NCI-H1417 treated with DMSO at 0.1 percent for 48 hours (cell line): ENCODE measurements around the gene XCL1.

Source experiments
- DNase-seq: peaks from one replicate; lab custom pipeline; 2025; lab: John Stamatoyannopoulos, UW

XCL1 gene

DNA sequence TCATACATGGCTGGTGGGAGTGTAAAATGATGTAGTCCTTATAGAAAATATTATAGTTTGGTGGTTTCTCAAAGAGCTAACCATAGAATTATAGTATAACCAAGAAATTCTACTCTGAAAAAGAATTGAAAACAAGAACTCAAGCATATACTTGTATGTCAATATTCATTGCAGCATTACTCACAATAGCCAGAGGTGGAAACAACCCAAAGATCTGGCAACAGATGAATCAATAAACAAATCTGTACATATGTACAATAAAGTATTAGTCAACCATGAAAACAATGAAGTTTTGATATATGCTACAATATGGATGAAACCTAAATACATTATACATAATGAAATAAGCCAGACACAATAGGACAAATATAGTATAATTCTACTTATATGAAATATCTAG, 29.7 kb downstream of the XCL1 start:
- no peak for DNase-seq

DNA sequence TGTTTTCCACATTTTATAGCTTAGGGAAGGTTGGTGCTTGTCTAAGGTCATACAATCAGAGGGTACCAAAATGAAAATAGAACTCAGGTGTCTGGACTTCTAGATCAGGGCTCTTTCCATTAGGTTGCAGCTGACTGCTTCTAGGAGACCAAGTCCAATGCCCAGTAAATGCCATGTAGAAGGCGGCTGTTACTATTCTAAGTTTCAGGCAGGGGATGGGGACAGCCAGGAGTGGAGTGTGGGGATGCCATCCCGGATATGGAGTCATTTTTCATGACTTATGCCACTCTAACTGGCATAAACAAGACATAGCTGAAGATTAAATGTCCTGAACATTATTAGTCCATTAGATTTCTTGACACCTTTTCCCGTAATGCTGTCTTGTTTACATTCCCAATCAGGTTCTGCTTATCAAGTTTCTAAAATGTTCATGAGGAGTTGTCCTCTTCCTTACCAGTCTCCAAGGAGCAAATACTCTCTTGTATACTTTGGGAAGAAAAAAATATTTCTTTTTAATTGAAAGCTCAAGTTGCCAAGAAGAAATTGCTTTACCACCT, 31.5 kb downstream of the XCL1 start:
- no peak for DNase-seq

- DNase-seq, result no peak
Observed at GRCh38 chr1:168608796-168609715, 32.7 kb downstream of the XCL1 start.

DNA sequence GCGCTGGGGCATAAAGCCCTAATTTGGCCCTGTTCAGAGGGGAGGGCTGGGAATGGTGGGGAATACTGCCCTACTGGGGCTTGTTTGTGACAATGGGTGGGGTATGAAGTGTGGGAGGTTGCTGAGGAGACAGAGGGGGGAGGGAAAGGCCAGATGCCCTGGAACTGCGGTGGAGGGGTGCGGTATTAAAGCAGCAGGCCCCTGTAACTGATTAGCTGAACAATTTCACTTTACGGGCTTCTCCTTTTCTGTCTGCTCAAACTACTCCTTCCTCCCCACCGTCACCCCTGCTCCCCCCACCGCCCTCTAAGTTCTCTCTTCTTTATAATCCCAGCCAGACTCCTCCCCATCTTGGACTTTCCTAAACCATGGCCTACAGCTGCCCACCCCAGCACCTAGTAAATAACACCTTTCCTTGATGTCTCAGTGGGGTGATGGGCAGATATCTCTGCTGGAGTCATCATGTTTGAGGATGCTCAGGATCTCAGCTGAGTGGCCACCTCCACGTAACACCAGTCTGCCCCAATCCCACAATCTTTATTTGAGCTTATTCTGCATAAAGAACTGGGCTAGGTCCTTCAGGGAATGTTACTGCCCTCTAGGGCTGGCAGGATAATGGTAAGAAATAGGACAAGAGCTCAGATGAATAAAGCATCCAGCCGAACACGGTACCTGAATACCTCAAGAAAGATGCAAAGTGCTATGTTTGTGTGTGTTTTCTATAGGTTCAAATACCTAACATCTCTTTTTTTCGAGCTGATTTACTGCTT, 33.5 kb downstream of the XCL1 start:
- no peak for DNase-seq

DNA sequence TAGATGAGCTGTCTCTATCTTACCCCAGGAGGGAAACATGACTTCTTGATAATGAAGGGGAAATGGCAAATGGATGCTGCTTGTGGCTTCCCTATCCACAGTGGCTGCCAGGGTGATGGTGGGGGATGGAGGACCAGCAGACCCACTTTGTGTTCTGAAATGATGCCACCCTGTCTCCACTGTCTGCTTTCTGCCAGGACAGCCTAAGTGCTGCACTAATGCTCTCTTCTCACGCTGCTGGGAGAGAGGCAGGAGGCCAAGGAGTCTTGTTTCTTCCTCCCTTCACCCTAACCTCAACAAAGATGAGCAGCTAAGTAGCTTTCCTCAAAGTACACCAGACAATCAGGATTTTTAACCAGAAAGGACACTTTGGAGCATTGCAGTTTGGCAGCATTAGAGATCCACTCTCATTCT, 36.6 kb downstream of the XCL1 start:
- DNase-seq, result no peak

DNA sequence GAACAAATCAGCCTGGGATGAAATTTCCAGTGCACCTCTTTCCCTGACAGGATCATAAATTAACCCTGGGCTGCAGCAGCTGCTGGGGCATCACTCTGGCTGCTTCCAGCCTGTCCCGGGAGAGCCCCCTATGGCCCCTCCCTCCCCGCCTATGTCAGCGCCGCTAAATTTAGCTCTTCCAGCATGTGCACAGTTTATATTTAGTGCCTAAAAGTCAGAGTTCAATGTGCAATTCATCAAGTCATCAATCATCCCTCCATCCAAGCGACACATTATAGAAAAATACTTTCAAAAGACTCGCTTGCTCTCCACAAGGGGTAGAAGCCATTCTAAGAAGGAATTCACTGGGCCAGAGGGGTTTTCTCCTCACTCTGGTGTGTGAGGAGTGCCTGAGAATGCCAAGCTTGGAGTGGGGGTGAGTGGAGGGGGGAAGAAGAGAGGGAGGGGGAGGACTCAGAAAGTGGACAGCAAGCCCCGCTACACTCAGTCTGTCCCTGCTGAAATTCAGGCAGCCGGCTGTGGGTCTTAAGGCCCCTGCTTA, 37.4 kb downstream of the XCL1 start:
- DNase-seq, result peak; percentile 24

- DNase-seq, result no peak
Observed at GRCh38 chr1:168614235-168614634, 37.8 kb downstream of the XCL1 start.

- DNase-seq, result no peak
Observed at GRCh38 chr1:168615965-168616364, 39.6 kb downstream of the XCL1 start.

DNA sequence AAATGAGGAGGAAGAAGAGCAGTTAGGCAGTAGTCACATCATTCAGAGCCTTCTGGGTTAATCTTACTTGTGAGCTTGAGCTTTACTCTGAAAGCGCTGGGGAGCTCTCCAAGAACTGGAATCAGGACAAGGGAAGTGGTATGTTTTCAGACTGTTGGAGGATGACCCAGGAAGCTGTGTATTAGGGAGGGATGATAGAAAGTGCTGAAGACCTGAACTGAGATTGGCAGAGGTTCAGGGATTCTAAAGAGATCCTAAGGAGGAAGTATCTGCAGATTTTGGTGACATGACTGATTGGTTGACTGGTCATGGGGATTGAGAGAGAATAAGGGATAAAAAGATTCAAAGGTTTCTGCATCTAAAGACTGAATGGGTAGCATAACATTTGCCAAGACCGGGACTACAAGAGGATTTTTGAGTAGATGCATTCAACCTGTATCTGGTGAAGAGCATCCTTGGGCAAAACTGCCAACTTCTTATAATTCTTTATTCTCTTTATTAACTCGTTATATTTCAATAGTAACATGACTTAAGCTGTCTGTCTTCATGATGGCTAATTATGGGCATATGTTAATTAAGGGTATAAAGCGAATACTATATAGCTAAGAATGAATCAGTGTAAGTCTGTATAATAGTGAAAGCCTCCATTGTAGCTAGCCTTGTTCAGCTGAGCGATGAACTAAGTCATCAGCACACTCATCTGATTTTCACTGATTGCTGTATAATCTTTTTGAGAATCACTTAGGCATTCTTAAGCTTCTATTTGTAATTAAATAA, 41.8 kb downstream of the XCL1 start:
- no peak for DNase-seq

DNA sequence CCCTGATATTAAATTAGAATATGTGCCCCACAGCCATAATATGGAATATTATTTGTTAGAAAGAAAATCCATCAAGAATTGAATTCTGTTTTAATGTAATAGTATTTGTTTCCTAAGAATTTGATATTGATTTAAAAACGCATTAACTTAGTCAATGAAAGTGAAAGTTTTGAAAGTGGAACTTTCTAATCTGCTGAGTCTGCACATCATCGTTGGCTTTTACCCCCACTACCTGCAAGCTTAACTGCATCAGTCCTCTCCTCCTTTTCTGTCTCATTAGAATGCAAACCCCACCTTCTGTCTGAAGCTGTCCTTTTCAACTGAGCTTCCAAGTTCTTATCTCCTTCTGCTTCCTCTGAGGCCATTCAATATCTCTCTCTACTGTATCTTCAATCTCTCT, 42.5 kb downstream of the XCL1 start:
- no peak for DNase-seq

DNA sequence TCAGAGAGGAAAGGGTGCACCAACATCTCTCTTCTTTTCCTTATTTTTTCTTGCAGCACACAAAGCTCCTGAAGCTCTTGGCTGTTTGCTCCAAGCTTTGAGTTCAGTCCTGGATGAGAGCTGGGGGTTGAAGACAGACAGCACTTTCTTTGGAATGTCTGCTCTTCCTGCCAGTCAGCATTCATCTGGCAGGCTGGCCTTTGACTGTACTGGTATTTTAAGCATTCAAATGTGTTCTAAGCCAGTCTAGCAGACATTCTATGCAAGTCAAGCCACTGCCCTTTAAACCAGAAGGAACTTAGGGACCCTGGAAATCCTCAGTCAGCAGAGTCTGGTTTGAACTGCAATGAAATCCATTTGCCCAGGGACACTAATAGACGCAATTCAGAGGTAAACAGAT, 45.0 kb downstream of the XCL1 start:
- DNase-seq, result no peak

DNA sequence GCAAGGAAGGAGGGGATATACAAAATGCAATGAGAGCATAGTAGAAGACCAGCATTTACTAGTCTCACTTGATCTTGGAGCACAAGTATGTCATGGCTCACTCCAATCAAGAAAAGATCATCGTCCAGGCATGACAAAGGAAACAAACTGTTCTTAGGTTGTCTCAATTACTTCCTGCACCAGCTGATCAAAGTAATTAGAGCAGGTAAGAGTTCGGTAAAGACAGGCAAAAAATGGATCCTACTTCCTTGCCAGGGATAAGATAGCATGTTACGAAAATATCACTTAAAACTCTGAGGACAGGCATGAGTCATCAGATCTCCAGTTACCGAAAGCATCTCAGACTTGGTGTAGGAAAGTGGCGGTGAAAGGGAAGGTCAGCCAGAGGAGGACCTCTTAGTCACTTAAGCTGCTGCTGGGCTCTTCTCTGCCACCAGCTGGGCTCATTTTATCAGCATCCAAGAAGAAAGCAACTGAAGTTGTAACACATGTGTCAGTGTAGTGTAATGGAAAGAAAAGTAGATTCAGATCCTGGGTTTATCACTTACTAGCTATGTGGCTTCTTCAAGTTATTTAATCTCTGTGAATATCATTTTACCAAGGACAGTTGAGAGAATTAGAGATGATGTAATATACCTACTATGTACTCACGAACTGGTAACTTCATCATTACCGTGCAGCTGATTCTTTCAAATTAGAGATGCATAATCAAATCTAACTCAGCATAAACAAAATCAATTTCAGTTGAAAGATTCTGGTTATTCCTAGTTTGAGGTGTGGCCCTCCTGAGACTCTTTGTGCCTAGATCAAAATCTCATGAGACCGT, 46.8 kb downstream of the XCL1 start:
- DNase-seq, result no peak

- DNase-seq, result no peak
Observed at GRCh38 chr1:168623831-168624230, 47.4 kb downstream of the XCL1 start.

DNA sequence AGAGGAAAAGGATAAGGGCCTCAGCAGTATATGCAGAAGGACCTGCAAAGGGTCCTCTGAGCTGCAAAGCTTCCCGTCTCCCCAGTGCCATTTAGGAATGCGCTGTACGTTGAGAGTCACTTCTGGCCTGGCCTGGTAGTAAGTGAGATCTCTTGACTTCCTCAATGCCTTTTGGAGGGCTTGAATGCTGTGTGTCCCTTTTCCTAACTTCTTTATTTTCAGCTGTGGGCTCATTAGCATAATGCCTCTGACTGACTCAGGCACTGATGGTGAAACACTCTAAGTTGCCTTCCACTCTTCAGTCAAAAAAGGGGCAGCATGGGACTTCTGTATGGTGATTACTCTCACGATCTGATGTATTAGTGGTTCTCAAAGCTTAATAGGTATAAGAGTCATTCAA, 49.9 kb downstream of the XCL1 start:
- DNase-seq, result no peak

- DNase-seq, result no peak
Observed at GRCh38 chr1:168627370-168627769, 51.0 kb downstream of the XCL1 start.

DNA sequence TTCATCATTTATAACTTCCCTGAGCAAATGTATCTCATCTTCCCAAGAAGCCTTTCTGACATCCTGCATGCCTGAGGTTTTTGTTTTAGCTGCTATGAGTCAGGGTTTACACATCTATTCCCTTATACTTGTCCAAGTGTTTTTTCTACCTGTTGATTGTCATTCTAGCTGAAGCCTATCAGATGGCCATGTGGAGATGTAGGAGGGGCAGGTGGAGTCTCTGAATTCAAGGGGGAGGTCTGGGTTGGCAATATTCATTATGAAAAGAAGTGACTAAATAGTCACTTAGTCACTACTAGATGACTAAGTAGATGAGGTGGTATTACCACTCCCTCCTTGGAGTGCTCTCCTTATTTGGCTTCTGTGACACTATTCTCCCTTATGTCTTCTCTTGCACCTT, 52.4 kb downstream of the XCL1 start:
- no peak for DNase-seq

DNA sequence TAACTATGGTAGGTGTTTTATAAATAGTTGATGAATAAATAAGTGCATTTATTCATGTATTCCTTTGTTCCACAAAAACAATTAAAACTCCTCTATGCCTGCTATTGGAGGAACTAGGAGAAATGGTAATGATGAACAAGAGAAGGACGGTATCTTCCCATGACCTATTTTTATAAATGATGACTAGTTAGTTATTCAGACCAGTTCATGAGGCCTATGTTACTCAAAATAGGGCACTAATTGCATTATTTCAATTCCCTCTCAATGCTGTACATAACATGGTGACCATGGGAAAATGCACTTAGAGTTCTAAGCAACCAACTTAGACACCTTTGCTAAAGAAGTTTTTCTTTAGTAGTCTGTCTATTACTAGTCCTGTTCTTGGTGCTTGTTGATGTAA, 53.1 kb downstream of the XCL1 start:
- no peak for DNase-seq
